ENCODE data around the gene MAP3K4.
A peak's percentile ranks its signal among the peaks of the same experiment; 100 is the strongest.

The MAP3K4 gene

DNA sequence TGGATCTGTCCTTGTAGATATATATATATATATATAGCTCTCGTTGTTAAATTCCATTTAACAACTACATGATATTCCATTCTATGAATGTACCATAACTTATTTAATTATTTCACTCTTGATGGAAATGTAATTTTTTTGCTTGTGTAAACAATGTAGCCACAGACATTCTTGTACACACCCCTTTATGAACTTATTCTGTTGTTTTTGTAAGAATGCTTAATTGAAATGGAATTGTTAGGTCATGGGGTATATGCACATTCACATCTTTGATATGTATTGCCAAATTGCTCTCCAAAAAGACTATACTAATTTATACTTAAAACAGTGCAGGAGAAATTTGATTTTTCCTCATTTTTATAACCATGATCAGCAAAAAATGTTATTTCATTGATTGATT, 67.2 kb downstream of the MAP3K4 start:
- TF ChIP-seq, protein P1, sequence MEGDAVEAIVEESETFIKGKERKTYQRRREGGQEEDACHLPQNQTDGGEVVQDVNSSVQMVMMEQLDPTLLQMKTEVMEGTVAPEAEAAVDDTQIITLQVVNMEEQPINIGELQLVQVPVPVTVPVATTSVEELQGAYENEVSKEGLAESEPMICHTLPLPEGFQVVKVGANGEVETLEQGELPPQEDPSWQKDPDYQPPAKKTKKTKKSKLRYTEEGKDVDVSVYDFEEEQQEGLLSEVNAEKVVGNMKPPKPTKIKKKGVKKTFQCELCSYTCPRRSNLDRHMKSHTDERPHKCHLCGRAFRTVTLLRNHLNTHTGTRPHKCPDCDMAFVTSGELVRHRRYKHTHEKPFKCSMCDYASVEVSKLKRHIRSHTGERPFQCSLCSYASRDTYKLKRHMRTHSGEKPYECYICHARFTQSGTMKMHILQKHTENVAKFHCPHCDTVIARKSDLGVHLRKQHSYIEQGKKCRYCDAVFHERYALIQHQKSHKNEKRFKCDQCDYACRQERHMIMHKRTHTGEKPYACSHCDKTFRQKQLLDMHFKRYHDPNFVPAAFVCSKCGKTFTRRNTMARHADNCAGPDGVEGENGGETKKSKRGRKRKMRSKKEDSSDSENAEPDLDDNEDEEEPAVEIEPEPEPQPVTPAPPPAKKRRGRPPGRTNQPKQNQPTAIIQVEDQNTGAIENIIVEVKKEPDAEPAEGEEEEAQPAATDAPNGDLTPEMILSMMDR (IDR thresholded peaks at IDR 0.05; ENCODE audit: low read depth, low read length, missing control alignments) = no peak
- no peak for DNase-seq (ENCODE audit: extremely low read depth, low read depth)

DNA sequence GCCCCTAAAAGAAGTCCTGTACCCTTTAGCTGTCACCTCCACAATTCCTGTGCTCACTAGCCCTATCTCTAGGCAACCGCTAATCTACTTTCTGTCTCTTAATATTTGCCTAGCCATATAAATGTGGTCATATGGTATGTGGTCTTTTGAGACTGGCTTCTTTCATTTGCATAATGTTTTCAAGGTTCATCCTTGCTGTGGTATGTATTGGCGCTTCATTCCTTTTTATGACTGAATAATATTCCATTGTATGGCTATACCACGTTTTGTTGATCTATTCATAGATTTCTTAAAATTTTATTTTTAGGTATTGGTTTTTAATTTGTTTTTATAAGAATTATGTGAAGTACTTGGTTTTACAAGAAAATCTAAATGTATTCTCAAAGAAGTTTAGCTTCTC, 70.0 kb downstream of the MAP3K4 start:
- TF ChIP-seq, protein P1 (IDR thresholded peaks at IDR 0.05; ENCODE audit: low read depth, low read length, missing control alignments) = no peak
- no peak for DNase-seq (ENCODE audit: extremely low read depth, low read depth)
- H3K4me3 ChIP-seq (replicated peaks; ENCODE audit: low read depth, low read length) = no peak overlapping the region

More for the DNA sequence above, 67.2 kb downstream of the MAP3K4 start:
- no peak overlapping the region for H3K4me3 ChIP-seq (replicated peaks; ENCODE audit: low read depth, low read length)

DNA sequence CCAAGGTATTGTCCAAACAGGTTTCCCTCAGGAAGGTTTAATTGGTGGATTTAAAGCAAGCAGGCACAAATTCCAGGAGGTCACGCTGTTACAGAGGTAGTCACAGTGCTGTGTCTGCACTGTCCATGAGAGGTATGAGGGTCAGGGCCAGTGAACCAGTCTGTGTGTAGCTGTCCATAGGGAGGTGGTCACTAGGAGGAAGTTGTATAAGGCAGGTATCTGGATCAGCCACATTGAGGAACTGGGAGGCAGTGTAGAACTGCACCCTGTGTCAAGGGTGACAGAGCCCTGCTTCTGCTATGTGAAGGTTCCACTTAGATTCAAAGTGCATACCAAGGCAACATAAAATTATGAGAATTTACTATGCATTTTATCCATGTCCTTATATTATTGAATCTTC, 73.3 kb downstream of the MAP3K4 start:
- no peak overlapping the region for H3K4me3 ChIP-seq (replicated peaks; ENCODE audit: low read depth, low read length)
- TF ChIP-seq, protein P1 (IDR thresholded peaks at IDR 0.05; ENCODE audit: low read depth, low read length, missing control alignments) = no peak
- DNase-seq (ENCODE audit: extremely low read depth, low read depth) = no peak

DNA sequence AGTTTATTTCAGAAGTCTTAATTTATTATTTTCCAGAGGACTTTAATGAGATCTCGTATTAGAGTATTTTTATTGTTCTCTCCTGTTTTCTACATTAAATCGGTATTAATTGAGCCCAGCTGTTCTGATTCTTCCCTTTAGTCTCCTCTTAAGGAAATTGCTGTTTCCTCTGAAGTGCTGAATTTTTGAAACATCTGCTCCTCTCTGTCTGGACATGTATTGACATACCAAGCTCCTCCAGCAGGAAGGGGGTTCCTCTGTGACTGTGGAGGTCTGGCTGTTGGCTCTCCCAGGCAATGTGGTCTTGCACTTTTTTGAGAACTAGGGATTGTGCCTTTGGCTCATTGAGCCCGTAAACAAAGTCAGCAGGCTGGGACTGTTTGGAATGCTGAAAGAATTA, 74.9 kb downstream of the MAP3K4 start:
- TF ChIP-seq, protein P1 (IDR thresholded peaks at IDR 0.05; ENCODE audit: low read depth, low read length, missing control alignments) = no peak
- peak; percentile 35 for DNase-seq (ENCODE audit: extremely low read depth, low read depth)
- H3K4me3 ChIP-seq (replicated peaks; ENCODE audit: low read depth, low read length) = no peak overlapping the region

DNA sequence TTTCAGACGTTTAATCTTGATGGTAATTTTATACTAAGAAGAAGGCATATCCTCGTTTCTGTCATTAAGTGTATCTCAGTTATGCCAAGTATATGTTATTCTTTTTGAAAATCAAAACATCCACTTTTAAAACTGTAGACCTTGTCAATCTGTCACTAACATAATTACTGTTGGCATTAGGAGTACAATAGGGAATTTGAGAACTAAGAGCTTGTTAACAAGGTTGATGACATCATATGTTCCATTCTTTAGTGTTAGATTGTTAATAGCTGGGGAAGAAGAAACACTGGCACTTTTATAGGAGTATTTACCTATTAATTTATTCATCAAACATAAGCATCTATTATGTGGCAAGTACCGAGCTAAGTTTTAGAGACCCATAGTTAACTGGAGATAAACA, 76.2 kb downstream of the MAP3K4 start:
- TF ChIP-seq, protein P1 (IDR thresholded peaks at IDR 0.05; ENCODE audit: low read depth, low read length, missing control alignments) = no peak
- no peak for DNase-seq (ENCODE audit: extremely low read depth, low read depth)
- no peak overlapping the region for H3K4me3 ChIP-seq (replicated peaks; ENCODE audit: low read depth, low read length)

DNA sequence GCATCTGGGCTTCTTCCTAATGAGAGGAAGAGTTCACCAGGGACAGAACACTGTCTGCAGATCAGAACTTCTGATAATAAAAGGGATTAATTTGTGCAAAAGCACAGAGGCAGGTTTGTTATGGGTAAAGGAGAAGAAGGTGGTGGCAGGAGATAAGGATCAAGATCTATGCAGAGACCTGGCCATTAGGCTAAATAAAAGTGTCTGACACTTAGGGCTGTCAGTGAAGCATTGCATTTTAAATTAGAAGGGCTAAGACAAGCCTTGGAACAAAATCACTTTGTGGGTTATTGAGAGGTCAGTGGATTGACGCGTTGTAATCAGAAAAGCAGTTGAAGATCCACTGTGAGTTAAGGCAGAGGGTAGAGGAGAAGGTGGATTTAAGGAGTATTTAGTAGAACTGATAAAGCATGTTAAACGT, 76.8 kb downstream of the MAP3K4 start:
- TF ChIP-seq, protein P1 (IDR thresholded peaks at IDR 0.05; ENCODE audit: low read depth, low read length, missing control alignments) = no peak
- H3K4me3 ChIP-seq (replicated peaks; ENCODE audit: low read depth, low read length) = no peak overlapping the region
- DNase-seq (ENCODE audit: extremely low read depth, low read depth) = no peak

DNA sequence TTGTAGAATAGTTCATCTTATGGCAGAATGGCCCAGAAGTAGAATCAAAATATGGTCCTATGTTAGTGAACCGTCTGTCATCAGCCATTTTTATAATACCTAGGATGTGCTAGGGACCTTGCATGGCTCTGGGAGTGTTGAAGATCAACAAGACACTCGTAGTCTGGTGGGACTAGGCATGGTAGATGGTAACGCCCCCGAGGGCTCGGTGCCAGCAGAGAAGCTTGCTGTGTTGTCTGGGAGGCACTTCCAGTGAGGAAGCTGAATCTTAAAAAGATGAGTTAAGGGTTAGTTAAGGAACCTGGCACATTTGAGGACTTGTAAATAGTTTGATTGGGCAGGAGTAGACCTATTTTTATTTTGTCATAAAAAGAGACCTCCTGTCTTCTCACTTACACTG, 82.4 kb downstream of the MAP3K4 start:
- TF ChIP-seq, protein P1 (IDR thresholded peaks at IDR 0.05; ENCODE audit: low read depth, low read length, missing control alignments) = no peak
- H3K4me3 ChIP-seq (replicated peaks; ENCODE audit: low read depth, low read length) = no peak overlapping the region
- no peak for DNase-seq (ENCODE audit: extremely low read depth, low read depth)

Measured in HFF-Myc (cell line).